HCT116 (cell line): Measurements from ENCODE around the gene DENND4C. TPM values are rescaled to one million over a fixed set of nuclear protein-coding genes. Genes with fewer than 3 reads are reported as not detected.

Experiments
- ATAC-seq: fragments of 200-7000 bp; cut with Tn5 transposase; 2 replicates; pipeline ENCODE4 v1.9.1; 2020; ENCODE audit warnings: mild to moderate bottlenecking, moderate library complexity
- BruUV-seq: library from RNA; stranded (reverse); fragments of 400-500 nt; replicated peaks from 2 replicates; lab custom pipeline; 2021; lab: Mats Ljungman, UMichigan
- CTCF ChIA-PET: fragments of 300-600 bp; sonication (Branson Sonifier 250); formaldehyde crosslinking; loops from one replicate; lab custom pipeline; 2021; ENCODE audit warnings: antibody characterized with exemption; lab: Charles Lee
- POLR2A ChIA-PET: fragments of 300-600, 350-600 bp; sonication (Branson Sonifier 250); formaldehyde crosslinking; loops from one replicate; lab custom pipeline; 2021; ENCODE audit warnings: antibody characterized with exemption; lab: Charles Lee
- RAD21 ChIA-PET, 2 experiments: fragments of 300-600 bp; sonication (Branson Sonifier 250); formaldehyde crosslinking; loops; one replicate each; lab custom pipeline; 2023; ENCODE audit warnings: low total read pairs in 2 of 2; ENCODE audit not compliant: uncharacterized antibody in 2 of 2, unreplicated experiment in 2 of 2, low non-redundant PET in 1 of 2; lab: Charles Lee
- DNase-seq: peaks from one replicate; pipeline ENCODE4 v3.0.0-alpha.2; 2010; ENCODE audit warnings: low read depth, low spot score
- H2AFZ ChIP-seq: fragments of 200-600 bp; shearing (Covaris generic), sonication (generic); 2 replicates; pipeline ENCODE4 v1.6.1; 2017; ENCODE audit warnings: low read depth, mixed run types, mixed read lengths, antibody characterized with exemption, low read length; ENCODE audit not compliant: poor library complexity, severe bottlenecking
- H3K27ac ChIP-seq: 2 replicates; pipeline ENCODE4 v1.5.1; 2012; ENCODE audit warnings: low read depth, low read length
- H3K27me3 ChIP-seq: fragments of 200-600 bp; sonication (generic); 2 replicates; pipeline ENCODE4 v1.6.1; 2016; ENCODE audit warnings: mixed run types, low read length, mixed read lengths; ENCODE audit not compliant: insufficient read depth
- H3K36me3 ChIP-seq, 2 experiments: fragments of 200-500 bp in 1 of 2; fragments of 200-600 bp in 1 of 2; sonication (Bioruptor generic) in 1 of 2; sonication (generic) in 1 of 2; 2 replicates each; pipeline versions ENCODE4 v1.5.1 to v1.6.1; 2014 to 2016; ENCODE audit warnings: low read length in 2 of 2, inconsistent platforms in 1 of 2, mixed read lengths in 1 of 2, mixed run types in 1 of 2; ENCODE audit not compliant: insufficient read depth in 2 of 2, control insufficient read depth in 1 of 2
- H3K4me1 ChIP-seq, 2 experiments: fragments of 200-600 bp in 1 of 2; sonication (generic) in 1 of 2; 2 replicates each; pipeline versions ENCODE4 v1.5.1 to v1.6.1; 2012 to 2017; ENCODE audit warnings: low read length in 2 of 2, inconsistent platforms in 1 of 2, mild to moderate bottlenecking in 1 of 2, mixed read lengths in 1 of 2, mixed run types in 1 of 2, moderate library complexity in 1 of 2; ENCODE audit not compliant: insufficient read depth in 2 of 2, control insufficient read depth in 1 of 2
- H3K4me2 ChIP-seq: fragments of 200-600 bp; sonication (generic); 2 replicates; pipeline ENCODE4 v1.6.1; 2017; ENCODE audit warnings: mixed run types, low read length, mixed read lengths
- H3K4me3 ChIP-seq, 2 experiments: fragments of 200-600 bp in 1 of 2; sonication (generic) in 1 of 2; replicated peaks in 1 of 2; 2 replicates each; pipeline ENCODE4 v1.5.1; 2011 to 2016; ENCODE audit warnings: low read length in 2 of 2, control low read depth in 1 of 2, low read depth in 1 of 2, mild to moderate bottlenecking in 1 of 2, mixed read lengths in 1 of 2, mixed run types in 1 of 2
- H3K79me2 ChIP-seq: fragments of 200-600 bp; sonication (generic); 2 replicates; pipeline ENCODE4 v1.6.1; 2017; ENCODE audit warnings: mild to moderate bottlenecking, mixed run types, low read length, moderate library complexity, mixed read lengths; ENCODE audit not compliant: insufficient read depth
- H3K9ac ChIP-seq: fragments of 200-600 bp; sonication (generic); 2 replicates; pipeline ENCODE4 v1.6.1; 2016; ENCODE audit warnings: low read length, mixed read lengths
- H3K9me2 ChIP-seq: fragments of 200-600 bp; sonication (generic), shearing (Covaris generic); 2 replicates; pipeline ENCODE4 v1.6.1; 2017; ENCODE audit warnings: mixed run types, mild to moderate bottlenecking, moderate library complexity; ENCODE audit not compliant: insufficient read depth
- H3K9me3 ChIP-seq, 2 experiments: fragments of 200-500 bp in 1 of 2; fragments of 200-600 bp in 1 of 2; sonication (Bioruptor generic) in 1 of 2; sonication (generic) in 1 of 2; 2 replicates each; pipeline ENCODE4 v1.6.1; 2014 to 2017; ENCODE audit warnings: low read length in 2 of 2, mixed read lengths in 2 of 2, inconsistent platforms in 1 of 2, low read depth in 1 of 2, mild to moderate bottlenecking in 1 of 2, mixed run types in 1 of 2, moderate library complexity in 1 of 2; ENCODE audit not compliant: control insufficient read depth in 1 of 2, insufficient read depth in 1 of 2
- H4K20me1 ChIP-seq: fragments of 200-600 bp; sonication (generic), shearing (Covaris generic); 2 replicates; pipeline ENCODE4 v1.6.1; 2017; ENCODE audit warnings: mixed run types, mild to moderate bottlenecking, moderate library complexity; ENCODE audit not compliant: insufficient read depth
- EGR1 ChIP-seq: IDR thresholded peaks from 2 replicates; pipeline ENCODE4 v1.6.1; 2012; ENCODE audit warnings: low read depth
- EZH2phosphoT487 ChIP-seq: fragments of 200-600 bp; IDR thresholded peaks from 2 replicates; pipeline ENCODE4 v1.6.1; 2018; ENCODE audit warnings: antibody characterized with exemption, borderline replicate concordance
- FOSL1 ChIP-seq: IDR thresholded peaks from 2 replicates; pipeline ENCODE4 v1.6.1; 2012; ENCODE audit warnings: low read depth
- JUND ChIP-seq: IDR thresholded peaks from 2 replicates; pipeline ENCODE4 v1.6.1; 2012
- SP1 ChIP-seq: IDR thresholded peaks from 2 replicates; pipeline ENCODE4 v1.6.1; 2012; ENCODE audit warnings: low read depth
- SRF ChIP-seq: IDR thresholded peaks from 2 replicates; pipeline ENCODE4 v1.6.1; 2012; ENCODE audit warnings: low read depth
- ZFX ChIP-seq: fragments of 450-650 bp; IDR thresholded peaks from 2 replicates; pipeline ENCODE4 v1.6.1; 2017
- intact Hi-C: fragments of 100-400 bp; cut with micrococcal nuclease; formaldehyde crosslinking; loops from 2 replicates; pipeline ENCODE4 v1.10.0; 2022
- total RNA-seq: library from RNA; stranded (reverse); gene quantifications from one replicate; pipeline ENCODE4 v1.2.1, GENCODE V29; 2021; ENCODE audit not compliant: unreplicated experiment
- TF ChIP-seq, protein P1 (sequence below): IDR thresholded peaks from 2 replicates; pipeline ENCODE4 v1.6.1; 2011; ENCODE audit warnings: mild to moderate bottlenecking, low read length, moderate library complexity; ENCODE audit not compliant: insufficient replicate concordance; ENCODE audit errors: extremely low read depth
- TF ChIP-seq, protein P2 (sequence below): IDR thresholded peaks from 2 replicates; pipeline ENCODE4 v1.6.1; 2012
- TF ChIP-seq, protein P3 (sequence below), 3 experiments: fragments of 200-600 bp in 1 of 3; sonication (generic) in 1 of 3; IDR thresholded peaks in 2 of 3; conservative IDR thresholded peaks in 1 of 3; 2 replicates each; pipeline ENCODE4 v1.5.1; 2012 to 2017; ENCODE audit warnings: low read depth in 2 of 3, low read length in 2 of 3, antibody characterized with exemption in 1 of 3, borderline replicate concordance in 1 of 3, control low read depth in 1 of 3, mild to moderate bottlenecking in 1 of 3, mixed read lengths in 1 of 3, mixed run types in 1 of 3, moderate library complexity in 1 of 3; ENCODE audit not compliant: insufficient read depth in 1 of 3
- TF ChIP-seq, protein P4 (sequence below): IDR thresholded peaks from 2 replicates; pipeline ENCODE4 v1.6.1; 2012
- TF ChIP-seq, protein P5 (sequence below): IDR thresholded peaks from 2 replicates; pipeline ENCODE4 v1.6.1; 2012; ENCODE audit warnings: low read depth

DENND4C gene
- total RNA-seq, 1 experiment from 2014 or later, result 20.9 TPM

DNA sequence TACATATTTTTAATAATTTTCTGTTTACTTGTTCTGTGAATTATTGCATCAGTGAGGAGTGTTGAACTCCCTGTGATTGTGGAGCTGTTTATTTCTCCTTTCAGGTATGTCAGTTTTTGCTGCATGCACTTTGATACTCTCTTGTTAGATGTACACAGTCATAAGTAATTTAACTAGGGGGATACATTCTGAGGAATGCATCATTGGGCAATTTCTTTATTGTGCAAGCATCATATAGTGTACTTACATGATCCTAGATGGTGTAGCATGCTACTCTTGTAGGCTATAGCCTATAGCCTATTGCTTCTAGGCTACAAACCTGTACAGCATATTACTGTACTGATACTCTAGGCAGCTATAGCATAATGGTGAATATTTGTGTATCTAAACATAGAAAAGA lies 9.5 kb downstream of the DENND4C start:
- H3K27ac ChIP-seq, result no peak overlapping the region
- no peak for ATAC-seq
- H2AFZ ChIP-seq, result no peak overlapping the region
- H3K4me3 ChIP-seq, result no peak overlapping the region
- no peaks in the 10 kb centered on the region for H3K27me3 ChIP-seq
- no peak overlapping the region for H3K4me2 ChIP-seq
- TF ChIP-seq EZH2phosphoT487, result no peak
- TF ChIP-seq JUND, result no peak
- TF ChIP-seq, protein P1, sequence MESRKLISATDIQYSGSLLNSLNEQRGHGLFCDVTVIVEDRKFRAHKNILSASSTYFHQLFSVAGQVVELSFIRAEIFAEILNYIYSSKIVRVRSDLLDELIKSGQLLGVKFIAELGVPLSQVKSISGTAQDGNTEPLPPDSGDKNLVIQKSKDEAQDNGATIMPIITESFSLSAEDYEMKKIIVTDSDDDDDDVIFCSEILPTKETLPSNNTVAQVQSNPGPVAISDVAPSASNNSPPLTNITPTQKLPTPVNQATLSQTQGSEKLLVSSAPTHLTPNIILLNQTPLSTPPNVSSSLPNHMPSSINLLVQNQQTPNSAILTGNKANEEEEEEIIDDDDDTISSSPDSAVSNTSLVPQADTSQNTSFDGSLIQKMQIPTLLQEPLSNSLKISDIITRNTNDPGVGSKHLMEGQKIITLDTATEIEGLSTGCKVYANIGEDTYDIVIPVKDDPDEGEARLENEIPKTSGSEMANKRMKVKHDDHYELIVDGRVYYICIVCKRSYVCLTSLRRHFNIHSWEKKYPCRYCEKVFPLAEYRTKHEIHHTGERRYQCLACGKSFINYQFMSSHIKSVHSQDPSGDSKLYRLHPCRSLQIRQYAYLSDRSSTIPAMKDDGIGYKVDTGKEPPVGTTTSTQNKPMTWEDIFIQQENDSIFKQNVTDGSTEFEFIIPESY, result no peak
- no peaks in the 10 kb centered on the region for H3K36me3 ChIP-seq
- peaks cover 88% of the 10 kb centered on the region for H3K79me2 ChIP-seq
- H3K9ac ChIP-seq, result no peak overlapping the region
- ChIA-PET RAD21 (no interaction called here), CTCF (no interaction called here), POLR2A (no interaction called here)
- no peaks in the 10 kb centered on the region for H3K9me2 ChIP-seq
- H4K20me1 ChIP-seq, result no peaks in the 10 kb centered on the region
- H3K4me1 ChIP-seq, result peaks cover 0 to 14% of the 10 kb centered on the region in 2 experiments; a peak in 3 of 4 replicates
- no peaks in the 10 kb centered on the region for H3K9me3 ChIP-seq
- DNase-seq, result no peak
- intact Hi-C loops, result no loop called here
- no TSS peak for BruUV-seq

DNA sequence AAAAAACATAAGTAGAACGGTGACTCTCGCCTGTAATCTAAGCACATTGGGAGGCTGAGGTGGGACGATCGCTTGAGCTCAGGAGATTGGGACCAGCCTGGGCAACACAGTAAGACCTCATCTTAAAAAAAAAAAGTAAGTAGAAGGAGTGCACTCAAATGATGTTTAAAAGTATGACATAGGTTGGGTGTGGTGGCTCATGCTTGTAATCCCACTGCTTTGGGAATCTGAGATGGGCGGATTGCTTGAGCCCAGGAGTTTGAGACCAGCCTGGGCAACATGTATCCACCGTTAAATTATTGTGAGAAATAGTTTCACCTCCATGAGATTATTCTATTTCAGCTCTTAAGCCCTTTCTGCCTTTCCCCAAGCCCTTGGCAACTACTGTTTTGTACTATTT lies 11.2 kb downstream of the DENND4C start:
- no peak for DNase-seq
- no peaks in the 10 kb centered on the region for H3K9me3 ChIP-seq
- RAD21 ChIA-PET, result no interaction called here
- TF ChIP-seq, protein P2, sequence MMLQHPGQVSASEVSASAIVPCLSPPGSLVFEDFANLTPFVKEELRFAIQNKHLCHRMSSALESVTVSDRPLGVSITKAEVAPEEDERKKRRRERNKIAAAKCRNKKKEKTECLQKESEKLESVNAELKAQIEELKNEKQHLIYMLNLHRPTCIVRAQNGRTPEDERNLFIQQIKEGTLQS, result no peak
- TF ChIP-seq, protein P3, sequence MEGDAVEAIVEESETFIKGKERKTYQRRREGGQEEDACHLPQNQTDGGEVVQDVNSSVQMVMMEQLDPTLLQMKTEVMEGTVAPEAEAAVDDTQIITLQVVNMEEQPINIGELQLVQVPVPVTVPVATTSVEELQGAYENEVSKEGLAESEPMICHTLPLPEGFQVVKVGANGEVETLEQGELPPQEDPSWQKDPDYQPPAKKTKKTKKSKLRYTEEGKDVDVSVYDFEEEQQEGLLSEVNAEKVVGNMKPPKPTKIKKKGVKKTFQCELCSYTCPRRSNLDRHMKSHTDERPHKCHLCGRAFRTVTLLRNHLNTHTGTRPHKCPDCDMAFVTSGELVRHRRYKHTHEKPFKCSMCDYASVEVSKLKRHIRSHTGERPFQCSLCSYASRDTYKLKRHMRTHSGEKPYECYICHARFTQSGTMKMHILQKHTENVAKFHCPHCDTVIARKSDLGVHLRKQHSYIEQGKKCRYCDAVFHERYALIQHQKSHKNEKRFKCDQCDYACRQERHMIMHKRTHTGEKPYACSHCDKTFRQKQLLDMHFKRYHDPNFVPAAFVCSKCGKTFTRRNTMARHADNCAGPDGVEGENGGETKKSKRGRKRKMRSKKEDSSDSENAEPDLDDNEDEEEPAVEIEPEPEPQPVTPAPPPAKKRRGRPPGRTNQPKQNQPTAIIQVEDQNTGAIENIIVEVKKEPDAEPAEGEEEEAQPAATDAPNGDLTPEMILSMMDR (IDR thresholded peaks at IDR 0.05 in 2 of 3, conservative IDR thresholded peaks at IDR 0.05 in 1 of 3; ENCODE audit: borderline replicate concordance in 1 of 3, insufficient read depth in 1 of 3, low read depth in 2 of 3, low read length in 2 of 3), result no peak
- TF ChIP-seq EGR1, result no peak
- TF ChIP-seq JUND, result no peak
- TF ChIP-seq EZH2phosphoT487, result no peak
- TF ChIP-seq, protein P4, sequence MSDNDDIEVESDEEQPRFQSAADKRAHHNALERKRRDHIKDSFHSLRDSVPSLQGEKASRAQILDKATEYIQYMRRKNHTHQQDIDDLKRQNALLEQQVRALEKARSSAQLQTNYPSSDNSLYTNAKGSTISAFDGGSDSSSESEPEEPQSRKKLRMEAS, result no peak
- TF ChIP-seq, protein P5, sequence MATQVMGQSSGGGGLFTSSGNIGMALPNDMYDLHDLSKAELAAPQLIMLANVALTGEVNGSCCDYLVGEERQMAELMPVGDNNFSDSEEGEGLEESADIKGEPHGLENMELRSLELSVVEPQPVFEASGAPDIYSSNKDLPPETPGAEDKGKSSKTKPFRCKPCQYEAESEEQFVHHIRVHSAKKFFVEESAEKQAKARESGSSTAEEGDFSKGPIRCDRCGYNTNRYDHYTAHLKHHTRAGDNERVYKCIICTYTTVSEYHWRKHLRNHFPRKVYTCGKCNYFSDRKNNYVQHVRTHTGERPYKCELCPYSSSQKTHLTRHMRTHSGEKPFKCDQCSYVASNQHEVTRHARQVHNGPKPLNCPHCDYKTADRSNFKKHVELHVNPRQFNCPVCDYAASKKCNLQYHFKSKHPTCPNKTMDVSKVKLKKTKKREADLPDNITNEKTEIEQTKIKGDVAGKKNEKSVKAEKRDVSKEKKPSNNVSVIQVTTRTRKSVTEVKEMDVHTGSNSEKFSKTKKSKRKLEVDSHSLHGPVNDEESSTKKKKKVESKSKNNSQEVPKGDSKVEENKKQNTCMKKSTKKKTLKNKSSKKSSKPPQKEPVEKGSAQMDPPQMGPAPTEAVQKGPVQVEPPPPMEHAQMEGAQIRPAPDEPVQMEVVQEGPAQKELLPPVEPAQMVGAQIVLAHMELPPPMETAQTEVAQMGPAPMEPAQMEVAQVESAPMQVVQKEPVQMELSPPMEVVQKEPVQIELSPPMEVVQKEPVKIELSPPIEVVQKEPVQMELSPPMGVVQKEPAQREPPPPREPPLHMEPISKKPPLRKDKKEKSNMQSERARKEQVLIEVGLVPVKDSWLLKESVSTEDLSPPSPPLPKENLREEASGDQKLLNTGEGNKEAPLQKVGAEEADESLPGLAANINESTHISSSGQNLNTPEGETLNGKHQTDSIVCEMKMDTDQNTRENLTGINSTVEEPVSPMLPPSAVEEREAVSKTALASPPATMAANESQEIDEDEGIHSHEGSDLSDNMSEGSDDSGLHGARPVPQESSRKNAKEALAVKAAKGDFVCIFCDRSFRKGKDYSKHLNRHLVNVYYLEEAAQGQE, result no peak
- TF ChIP-seq SP1, result no peak
- no peak for TF ChIP-seq ZFX
- TF ChIP-seq FOSL1, result no peak
- TF ChIP-seq SRF, result no peak
- TF ChIP-seq, all 23 proteins: peak for 0
- Histone ChIP-seq H3K36me3 (no peaks in the 10 kb centered on the region), H3K4me2 (no peak overlapping the region), H2AFZ (no peak overlapping the region), H3K9me2 (no peaks in the 10 kb centered on the region), H3K27ac (no peak overlapping the region), H3K27me3 (no peaks in the 10 kb centered on the region), H3K9ac (no peak overlapping the region), H3K4me3 (no peak overlapping the region), H3K4me1 (peaks cover 0 to 8% of the 10 kb centered on the region in 2 experiments; a peak in 3 of 4 replicates), H3K79me2 (peaks cover 83% of the 10 kb centered on the region), H4K20me1 (no peaks in the 10 kb centered on the region; the same call in 1 of the 2 replicates)
- ChIA-PET CTCF (no interaction called here), POLR2A (interaction anchor here (2.0 kb wide), 1 partner anchor 11 kb away, joined by 5 read pairs; the partner anchor contains the start of gene DENND4C)
- ATAC-seq, result no peak
- no TSS peak for BruUV-seq
- intact Hi-C loops, result no loop called here
